ENCODE data around the gene LRFN5. TPM values are rescaled to one million over a fixed set of nuclear protein-coding genes. Genes with fewer than 3 reads are reported as not detected.

Gene LRFN5
- total and polyA plus RNA-seq, 2 donors (not counting 1 experiment from before 2014, with no cell fraction given), result 0.14 to 3.6 TPM

DNA sequence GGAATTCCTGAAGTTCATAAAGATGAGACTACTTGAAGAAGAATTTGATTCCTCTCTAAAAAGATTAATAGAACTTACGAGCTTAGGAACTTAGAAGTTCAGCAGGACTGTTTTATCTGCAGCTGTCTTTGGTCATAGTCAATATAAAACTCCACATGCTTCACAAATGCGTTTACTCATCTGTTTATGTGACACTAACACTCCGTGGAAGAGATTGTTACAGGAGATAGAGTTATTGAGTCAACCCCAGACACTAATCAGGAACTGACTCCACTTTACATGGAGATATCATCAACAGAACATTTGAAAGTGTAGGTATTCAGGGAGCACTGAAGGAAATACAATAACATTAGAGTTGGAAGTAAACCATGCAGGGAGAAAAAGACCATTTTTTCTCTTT lies 92.8 kb downstream of the LRFN5 start:
- Histone ChIP-seq H3K27ac (ENCODE audit: insufficient read depth, low read length) (no peak overlapping the region), H4K20me1 (ENCODE audit: control insufficient read depth, extremely low read depth, insufficient read depth, low read length) (no peaks in the 10 kb centered on the region), H3K36me3 (ENCODE audit: control insufficient read depth, insufficient read depth, low read length) (no peaks in the 10 kb centered on the region), H3K4me3 (replicated peaks in 1 of 4; ENCODE audit: control extremely low read depth in 1 of 4, insufficient read depth in 1 of 4, low read depth in 3 of 4, low read length in 4 of 4) (no peak overlapping the region), H3K9me3 (ENCODE audit: control insufficient read depth, insufficient read depth, low read depth, low read length) (no peaks in the 10 kb centered on the region), H2AFZ (ENCODE audit: low read length) (no peak overlapping the region), H3K27me3 (ENCODE audit: control insufficient read depth, insufficient read depth, low read length) (no peaks in the 10 kb centered on the region), H3K4me2 (ENCODE audit: extremely low read depth, insufficient read depth, low read length) (no peak overlapping the region), H3K9ac (ENCODE audit: insufficient read depth, low read length) (no peak overlapping the region), H3K79me2 (ENCODE audit: control insufficient read depth, insufficient read depth, low read length) (no peaks in the 10 kb centered on the region), H3K4me1 (ENCODE audit: control insufficient read depth, extremely low read depth, insufficient read depth, low read length) (no peaks in the 10 kb centered on the region)
- DNase-seq (ENCODE audit: low read depth in 2 of 2), result no peak
- TF ChIP-seq, protein P1, sequence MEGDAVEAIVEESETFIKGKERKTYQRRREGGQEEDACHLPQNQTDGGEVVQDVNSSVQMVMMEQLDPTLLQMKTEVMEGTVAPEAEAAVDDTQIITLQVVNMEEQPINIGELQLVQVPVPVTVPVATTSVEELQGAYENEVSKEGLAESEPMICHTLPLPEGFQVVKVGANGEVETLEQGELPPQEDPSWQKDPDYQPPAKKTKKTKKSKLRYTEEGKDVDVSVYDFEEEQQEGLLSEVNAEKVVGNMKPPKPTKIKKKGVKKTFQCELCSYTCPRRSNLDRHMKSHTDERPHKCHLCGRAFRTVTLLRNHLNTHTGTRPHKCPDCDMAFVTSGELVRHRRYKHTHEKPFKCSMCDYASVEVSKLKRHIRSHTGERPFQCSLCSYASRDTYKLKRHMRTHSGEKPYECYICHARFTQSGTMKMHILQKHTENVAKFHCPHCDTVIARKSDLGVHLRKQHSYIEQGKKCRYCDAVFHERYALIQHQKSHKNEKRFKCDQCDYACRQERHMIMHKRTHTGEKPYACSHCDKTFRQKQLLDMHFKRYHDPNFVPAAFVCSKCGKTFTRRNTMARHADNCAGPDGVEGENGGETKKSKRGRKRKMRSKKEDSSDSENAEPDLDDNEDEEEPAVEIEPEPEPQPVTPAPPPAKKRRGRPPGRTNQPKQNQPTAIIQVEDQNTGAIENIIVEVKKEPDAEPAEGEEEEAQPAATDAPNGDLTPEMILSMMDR (conservative IDR thresholded peaks at IDR 0.05 in 1 of 2, IDR thresholded peaks at IDR 0.05 in 1 of 2; ENCODE audit: low read depth in 1 of 2, low read length in 2 of 2), result no peak
- no peak for TF ChIP-seq EZH2 (IDR thresholded peaks at IDR 0.05; ENCODE audit: low read length, missing control alignments)

DNA sequence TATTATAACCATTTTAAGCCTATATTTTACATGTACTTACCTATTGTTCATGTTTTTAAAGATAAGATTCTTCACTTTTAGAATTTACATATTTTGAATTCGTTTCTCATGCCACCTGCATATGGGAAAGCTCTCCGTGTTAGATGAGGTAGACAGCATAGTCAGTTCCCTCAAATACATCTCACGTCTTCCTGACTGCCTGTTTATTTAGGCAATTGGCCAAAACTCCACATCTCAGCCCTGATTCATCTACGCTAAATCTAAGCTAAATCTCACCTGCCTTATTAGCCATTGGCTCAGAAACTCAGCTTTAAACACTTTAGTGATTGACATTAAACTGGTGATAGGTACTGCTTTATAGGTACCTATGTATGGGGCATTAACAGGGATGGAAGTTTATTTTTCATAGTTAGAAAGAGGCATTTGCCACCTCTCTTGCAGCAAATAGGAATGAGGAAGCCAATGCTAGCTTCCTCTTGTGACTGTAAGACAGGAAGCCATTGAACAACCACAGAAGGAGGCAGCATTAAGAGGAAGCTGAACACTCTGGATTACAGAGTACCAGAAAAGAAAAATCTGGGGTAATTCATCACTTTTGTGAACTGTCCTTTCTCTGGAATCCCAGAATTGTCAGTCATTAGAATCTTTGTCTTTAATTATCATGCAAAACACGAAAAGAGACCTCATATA lies 111.9 kb downstream of the LRFN5 start:
- H2AFZ ChIP-seq (ENCODE audit: low read length), result no peak overlapping the region
- no peaks in the 10 kb centered on the region for H3K4me1 ChIP-seq (ENCODE audit: control insufficient read depth, extremely low read depth, insufficient read depth, low read length)
- H3K36me3 ChIP-seq (ENCODE audit: control insufficient read depth, insufficient read depth, low read length), result no peaks in the 10 kb centered on the region
- H3K9me3 ChIP-seq (ENCODE audit: control insufficient read depth, insufficient read depth, low read depth, low read length), result no peaks in the 10 kb centered on the region
- no peaks in the 10 kb centered on the region for H3K79me2 ChIP-seq (ENCODE audit: control insufficient read depth, insufficient read depth, low read length)
- no peak overlapping the region for H3K4me2 ChIP-seq (ENCODE audit: extremely low read depth, insufficient read depth, low read length)
- H3K27me3 ChIP-seq (ENCODE audit: control insufficient read depth, insufficient read depth, low read length), result no peaks in the 10 kb centered on the region
- peak in 1 of 2 donors; percentile 1 for DNase-seq (ENCODE audit: low read depth in 2 of 2)
- H3K4me3 ChIP-seq (replicated peaks in 1 of 4; ENCODE audit: control extremely low read depth in 1 of 4, insufficient read depth in 1 of 4, low read depth in 3 of 4, low read length in 4 of 4), result no peak overlapping the region
- H3K9ac ChIP-seq (ENCODE audit: insufficient read depth, low read length), result no peak overlapping the region
- H4K20me1 ChIP-seq (ENCODE audit: control insufficient read depth, extremely low read depth, insufficient read depth, low read length), result no peaks in the 10 kb centered on the region
- no peak overlapping the region for H3K27ac ChIP-seq (ENCODE audit: insufficient read depth, low read length)
- TF ChIP-seq EZH2 (IDR thresholded peaks at IDR 0.05; ENCODE audit: low read length, missing control alignments), result no peak
- TF ChIP-seq, protein P1 (conservative IDR thresholded peaks at IDR 0.05 in 1 of 2, IDR thresholded peaks at IDR 0.05 in 1 of 2; ENCODE audit: low read depth in 1 of 2, low read length in 2 of 2), result no peak

DNA sequence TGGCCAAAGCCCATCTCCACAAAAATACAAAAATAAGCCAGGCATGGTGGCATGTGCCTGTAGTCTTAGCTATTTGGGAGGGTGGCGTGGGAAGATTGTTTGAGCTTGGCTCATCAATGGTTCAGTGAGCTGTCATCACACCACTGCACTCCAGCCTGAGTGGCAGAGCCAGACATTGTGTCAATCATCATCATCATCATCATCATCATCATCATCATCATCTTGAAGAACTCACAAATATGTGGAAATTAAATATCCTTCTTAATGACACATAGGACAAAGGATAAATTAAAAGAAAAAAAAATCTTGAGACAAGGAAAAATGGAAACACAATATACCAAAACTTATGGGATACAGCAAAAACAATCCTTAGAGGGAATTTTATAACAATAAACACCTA lies 132.5 kb downstream of the LRFN5 start:
- H2AFZ ChIP-seq (ENCODE audit: low read length), result no peak overlapping the region
- no peaks in the 10 kb centered on the region for H3K27me3 ChIP-seq (ENCODE audit: control insufficient read depth, insufficient read depth, low read length)
- TF ChIP-seq, protein P1 (conservative IDR thresholded peaks at IDR 0.05 in 1 of 2, IDR thresholded peaks at IDR 0.05 in 1 of 2; ENCODE audit: low read depth in 1 of 2, low read length in 2 of 2), result no peak
- TF ChIP-seq EZH2 (IDR thresholded peaks at IDR 0.05; ENCODE audit: low read length, missing control alignments), result no peak

More for the DNA sequence above, 132.5 kb downstream of the LRFN5 start:
- H3K4me3 ChIP-seq (replicated peaks in 1 of 4; ENCODE audit: control extremely low read depth in 1 of 4, insufficient read depth in 1 of 4, low read depth in 3 of 4, low read length in 4 of 4), result no peak overlapping the region
- no peaks in the 10 kb centered on the region for H4K20me1 ChIP-seq (ENCODE audit: control insufficient read depth, extremely low read depth, insufficient read depth, low read length)
- no peaks in the 10 kb centered on the region for H3K79me2 ChIP-seq (ENCODE audit: control insufficient read depth, insufficient read depth, low read length)
- H3K4me1 ChIP-seq (ENCODE audit: control insufficient read depth, extremely low read depth, insufficient read depth, low read length), result no peaks in the 10 kb centered on the region
- H3K36me3 ChIP-seq (ENCODE audit: control insufficient read depth, insufficient read depth, low read length), result no peaks in the 10 kb centered on the region
- DNase-seq (ENCODE audit: low read depth in 2 of 2), result no peak
- no peak overlapping the region for H3K9ac ChIP-seq (ENCODE audit: insufficient read depth, low read length)
- no peak overlapping the region for H3K4me2 ChIP-seq (ENCODE audit: extremely low read depth, insufficient read depth, low read length)
- no peak overlapping the region for H3K27ac ChIP-seq (ENCODE audit: insufficient read depth, low read length)
- H3K9me3 ChIP-seq (ENCODE audit: control insufficient read depth, insufficient read depth, low read depth, low read length), result no peaks in the 10 kb centered on the region
